ENCODE results near the gene PEX14.

The PEX14 gene

DNA sequence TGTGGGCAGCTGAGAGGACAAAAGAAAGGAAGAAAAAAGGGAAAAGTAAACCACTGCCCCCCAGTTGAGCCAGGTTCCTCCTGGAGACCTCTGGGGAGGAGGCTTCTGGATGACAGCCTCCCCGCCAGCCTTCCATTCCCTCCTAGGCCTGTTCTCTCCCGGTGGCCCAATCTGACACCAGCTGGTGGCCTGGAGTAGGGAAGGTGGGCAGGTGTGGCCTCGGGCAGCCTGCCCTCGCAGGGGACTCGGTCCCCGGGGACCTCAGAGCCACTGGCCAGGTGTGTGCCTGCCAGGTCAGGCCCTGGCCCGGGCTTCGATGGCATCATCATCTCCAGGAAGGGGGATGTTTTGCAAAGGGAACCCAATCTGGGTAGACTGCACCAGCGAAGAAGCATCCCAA is 162.7 kb downstream of the PEX14 start:
- DNase-seq = no peak

DNA sequence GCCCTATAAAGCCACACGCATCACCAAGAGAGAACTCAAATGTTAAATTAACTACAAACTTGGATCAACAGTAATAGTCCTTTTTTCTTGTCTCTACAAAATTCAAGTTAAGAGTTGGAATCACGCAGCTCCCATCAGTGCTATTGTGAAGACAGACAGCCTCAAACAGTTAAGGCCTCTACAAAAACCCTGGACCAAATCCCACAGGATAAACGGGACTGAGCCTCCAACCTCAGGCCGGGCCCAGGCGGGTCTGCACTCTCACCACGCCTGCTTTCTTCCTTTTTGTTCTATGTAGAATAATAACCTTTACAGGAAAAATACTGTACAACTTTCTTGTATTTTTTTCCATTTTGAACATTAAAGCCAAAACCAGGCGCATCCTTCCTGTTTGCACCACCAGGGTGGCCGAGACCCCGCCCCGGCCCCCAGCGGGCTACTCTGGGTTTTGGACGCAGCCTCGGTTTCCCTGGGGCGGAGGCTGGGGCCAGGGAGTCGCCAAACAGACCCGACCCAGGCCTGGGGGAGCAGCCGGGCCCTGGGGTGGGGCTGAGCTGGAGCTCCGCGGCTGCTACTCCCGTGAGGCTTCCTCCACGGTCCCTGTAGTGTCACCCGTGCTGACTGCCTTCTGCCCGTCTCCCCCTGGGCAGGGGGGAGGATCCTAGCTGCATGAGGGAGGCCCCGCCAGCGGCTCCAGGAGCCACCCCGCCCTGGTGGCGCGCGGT is 163.2 kb downstream of the PEX14 start:
- DNase-seq = no peak

- DNase-seq = no peak
Observed at GRCh38 chr1:10638559-10639005, 163.8 kb downstream of the PEX14 start.

DNA sequence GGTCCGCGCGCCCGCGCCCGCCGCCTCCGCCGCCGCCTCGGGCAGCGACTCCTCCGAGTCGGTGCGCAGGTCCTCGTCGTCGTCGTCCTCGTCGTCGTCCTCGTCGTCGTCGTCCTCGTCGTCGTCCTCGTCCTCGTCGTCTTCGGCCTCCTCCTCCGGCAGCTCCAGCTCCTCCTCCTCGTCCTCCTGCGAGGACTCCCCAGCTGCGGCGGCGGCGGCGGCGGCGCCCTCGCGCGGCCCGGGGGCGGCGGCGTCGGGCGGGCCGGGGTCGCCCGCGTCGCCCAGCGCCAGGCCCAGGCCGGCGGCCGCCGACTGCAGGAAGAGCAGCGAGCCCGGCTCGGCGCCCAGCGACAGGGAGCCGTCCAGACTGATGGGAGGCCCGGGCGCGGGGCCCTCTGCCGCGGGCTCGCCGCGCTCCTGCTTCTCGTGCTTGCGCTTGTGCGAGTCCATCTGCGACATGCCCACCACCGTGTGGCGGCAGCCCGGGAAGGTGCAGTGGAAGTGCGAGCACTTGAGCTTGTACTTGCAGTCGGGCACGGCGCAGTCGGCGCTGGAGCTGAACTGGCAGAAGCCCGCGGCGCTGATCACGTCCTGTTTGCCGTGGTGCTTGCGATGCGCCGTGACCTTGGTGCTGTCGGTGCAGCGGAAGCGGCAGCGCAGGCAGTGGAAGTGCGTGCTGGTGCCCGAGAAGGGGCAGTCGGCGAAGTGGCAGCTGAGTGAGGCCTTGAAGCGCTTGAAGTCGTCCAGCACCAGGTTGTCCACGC is 164.4 kb downstream of the PEX14 start:
- no peak for DNase-seq

DNA sequence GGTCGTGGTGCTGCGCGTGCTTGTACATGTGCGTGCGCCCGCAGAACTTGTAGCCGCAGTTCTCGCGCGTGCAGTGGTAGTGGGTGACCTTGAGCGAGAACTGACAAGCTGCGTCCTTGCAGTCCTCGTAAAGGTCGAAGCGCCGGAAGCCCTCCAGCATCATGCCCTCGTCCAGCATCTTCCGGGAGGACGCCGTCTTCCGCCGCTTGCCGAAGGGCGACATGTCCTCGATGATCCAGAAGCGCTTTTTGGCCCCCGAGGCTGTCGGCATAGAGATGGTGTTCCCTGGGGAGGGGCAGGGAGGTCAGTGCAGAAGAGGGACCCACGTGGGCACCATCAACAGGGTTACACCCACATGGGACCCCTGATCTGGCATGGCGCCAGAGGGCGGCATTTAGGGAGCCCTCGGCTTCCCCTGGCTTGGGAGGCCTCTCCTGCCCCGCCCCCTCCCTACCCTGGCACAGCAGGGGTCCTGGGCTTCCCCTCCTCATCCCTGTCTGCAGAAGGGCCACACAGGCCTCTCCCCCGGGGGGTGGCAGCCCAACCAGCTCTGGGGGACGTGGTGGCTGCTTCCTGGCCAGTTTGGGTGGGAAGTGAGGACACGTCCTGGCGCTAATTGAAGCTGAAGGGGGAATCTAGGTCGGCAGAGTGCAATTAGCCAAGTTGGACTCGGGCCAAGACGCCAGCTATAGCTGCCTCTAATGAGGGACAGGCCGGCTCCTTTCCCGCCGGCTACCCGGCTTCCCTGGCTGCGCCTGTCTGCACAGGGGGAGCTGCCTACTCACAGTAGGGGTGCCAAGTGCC is 165.2 kb downstream of the PEX14 start:
- DNase-seq = no peak

- DNase-seq = no peak
Observed at GRCh38 chr1:10640843-10641553, 166.2 kb downstream of the PEX14 start.

GRCh38 chr1:10641976-10642375 is 167.2 kb downstream of the PEX14 start:
- no peak for DNase-seq

GRCh38 chr1:10642403-10643080 is 167.8 kb downstream of the PEX14 start:
- DNase-seq = no peak

DNA sequence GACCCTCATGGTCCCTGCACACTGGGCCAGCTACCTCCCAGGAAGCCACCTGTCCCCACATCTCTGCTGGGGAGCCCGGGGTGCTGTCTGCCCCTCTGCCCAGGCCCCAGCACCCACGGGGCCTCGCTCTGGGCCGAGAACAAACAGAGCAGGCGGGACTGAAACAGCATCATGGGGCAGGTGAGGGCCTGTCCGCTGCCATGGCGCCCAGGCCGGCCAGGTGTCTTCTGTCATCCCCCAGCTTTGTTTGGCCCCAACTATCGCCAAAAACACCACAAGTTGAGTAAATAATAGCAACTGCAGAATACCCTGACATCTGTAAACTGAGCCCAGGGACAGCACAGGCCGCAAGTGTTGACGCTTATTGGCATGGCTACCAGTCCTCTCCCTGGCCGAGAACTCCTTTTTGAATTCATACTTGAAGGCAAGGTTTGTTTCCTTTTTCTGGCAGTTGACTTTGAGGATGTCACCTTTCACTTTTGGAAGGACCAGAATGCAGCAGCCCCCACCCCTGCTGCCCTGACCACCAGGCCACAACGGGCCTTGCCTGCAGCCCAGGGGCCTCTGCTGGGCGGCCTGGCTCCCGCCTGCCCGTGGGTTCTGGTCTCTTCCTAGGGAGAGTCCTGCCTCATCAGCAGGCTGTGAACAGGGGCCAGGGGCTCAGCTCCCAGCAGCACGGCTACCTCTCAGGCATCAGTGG is 169.0 kb downstream of the PEX14 start:
- DNase-seq = no peak

DNA sequence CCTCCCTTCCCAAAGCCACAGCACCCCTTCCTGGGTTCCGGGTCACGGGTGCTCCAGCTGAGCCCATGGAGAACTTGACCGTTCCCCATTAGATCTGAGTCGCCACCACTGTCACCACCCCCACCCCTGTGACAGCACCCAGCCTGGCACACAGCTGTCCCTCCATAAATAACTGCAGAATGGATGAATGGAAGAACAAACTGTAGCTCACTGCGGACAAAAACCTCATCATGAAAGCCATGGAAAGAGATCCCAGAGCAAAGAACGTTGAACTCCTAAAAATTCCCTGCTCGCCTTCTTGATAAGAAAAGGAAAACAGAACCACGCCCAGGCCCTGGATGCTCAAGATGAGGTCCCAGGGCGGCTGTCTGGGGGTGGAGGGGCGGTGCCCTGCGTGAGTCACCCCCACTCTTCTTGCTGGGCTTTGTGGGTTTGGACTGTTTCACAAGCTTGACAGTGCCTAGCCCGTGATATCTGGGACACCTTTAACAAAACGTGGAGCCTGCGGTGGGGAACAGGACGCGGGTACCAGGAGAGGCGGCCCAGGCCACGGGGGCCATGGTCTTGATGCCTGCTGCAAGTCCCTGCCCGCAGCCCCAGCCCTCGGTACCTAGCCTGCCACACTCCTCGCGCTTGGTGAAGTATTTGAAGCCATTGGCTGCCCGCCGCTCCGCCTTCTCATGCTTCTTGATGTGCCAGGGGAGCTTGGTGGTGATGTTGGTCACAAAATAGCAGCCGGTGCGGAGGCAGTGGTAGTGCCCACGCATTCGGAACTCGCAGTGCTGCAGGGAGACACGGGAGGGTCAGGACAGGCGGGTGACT is 169.8 kb downstream of the PEX14 start:
- no peak for DNase-seq

DNA sequence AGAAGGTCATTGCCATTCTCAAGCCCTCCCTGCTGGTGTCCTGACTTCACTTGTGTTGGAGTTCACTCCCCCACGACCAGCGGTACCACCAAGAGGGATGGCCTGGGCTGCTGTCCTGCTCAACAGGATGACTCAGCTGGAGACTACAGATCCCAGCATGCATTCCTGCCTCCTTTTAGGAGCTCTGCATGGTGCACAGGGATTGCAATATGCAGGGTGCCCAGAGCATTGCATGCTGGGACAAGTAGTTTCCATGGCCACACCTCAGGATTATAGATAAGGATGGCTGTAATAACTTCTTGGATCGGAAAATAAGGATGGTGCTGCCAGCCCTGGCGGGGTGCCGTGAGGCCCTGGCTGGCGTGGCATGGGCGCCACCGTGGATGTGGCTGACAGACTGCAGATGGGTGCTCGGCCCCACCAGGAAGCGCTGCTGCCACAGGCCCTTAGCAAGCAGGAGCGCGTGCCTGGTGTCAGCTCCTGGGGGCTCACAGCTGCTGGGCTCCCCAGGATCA is 171.7 kb downstream of the PEX14 start:
- no peak for DNase-seq

GRCh38 chr1:10647414-10648170 is 172.8 kb downstream of the PEX14 start:
- DNase-seq = no peak

DNA sequence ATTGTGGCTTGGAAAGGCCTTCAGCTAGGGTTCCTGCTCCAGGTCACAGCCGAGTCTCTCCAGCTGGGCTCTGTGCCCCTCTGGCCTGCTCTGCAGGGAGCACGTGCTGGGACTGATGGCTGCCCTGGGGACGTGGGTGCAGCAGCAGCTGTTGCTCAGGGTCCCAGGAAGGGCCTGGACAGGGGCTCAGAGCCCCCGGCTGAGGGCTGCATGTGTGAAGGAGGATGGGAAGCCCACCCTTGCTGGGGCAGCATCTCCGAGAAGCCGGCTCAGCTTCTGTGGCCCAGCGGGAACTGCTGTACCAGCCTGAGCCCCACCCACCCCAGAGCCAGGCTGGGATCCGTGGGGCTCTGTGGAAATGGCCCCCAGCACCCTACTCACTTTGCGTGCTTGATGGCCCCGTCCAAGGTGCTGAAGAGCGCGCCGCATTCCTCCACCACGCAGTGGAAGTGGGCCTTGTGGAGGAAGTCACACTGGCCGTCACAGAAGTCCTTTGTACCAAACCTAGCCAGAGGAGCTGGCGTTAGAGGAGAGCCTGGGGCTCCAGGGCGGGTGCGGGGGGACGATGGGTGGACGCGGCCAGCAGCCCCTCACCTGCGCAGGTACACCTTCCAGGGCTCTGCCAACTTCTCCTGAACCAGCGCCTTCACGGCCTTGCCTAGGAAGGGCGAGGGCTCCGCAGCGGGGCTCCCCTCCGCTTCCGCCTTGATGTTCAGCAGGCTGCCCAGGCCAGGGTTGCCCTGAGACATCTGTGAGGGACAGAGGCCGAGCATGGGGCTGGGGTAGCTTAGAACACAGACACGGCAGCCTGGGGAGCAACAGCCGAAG is 174.2 kb downstream of the PEX14 start:
- DNase-seq = no peak

DNA sequence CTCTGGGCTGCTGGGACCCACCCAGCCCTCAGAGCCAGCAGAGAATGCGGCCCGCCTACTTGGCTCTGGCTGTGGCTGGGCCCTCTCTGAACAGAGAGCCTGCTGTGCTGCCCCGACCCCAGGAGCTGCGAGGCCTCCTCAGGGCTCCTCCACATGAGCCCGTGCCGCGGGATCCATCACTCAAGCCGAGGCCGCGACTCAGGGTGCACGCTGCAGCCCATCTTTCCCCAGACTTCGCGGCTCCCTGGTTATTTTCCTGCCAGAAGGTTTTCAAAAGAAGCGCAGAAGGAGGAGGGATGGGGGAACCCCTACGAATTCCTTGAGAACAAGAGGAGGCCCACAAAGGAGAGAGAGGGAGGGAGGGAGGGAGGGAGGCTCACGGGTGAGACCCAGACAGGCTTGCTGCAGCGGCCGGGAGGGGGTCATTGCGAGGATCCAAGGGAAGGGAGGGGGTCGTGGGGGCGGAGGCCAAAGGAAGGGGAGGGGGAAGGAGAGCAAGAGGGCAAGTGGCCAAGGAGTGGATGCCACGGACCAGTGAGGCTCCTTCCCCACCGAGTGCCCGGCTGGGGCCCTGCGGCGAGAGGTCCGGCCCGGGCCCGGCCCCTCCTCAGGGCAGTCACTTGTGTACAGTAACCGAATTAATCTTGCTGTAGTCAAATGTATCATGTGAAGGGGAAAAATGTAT is 174.9 kb downstream of the PEX14 start:
- DNase-seq = no peak

DNA sequence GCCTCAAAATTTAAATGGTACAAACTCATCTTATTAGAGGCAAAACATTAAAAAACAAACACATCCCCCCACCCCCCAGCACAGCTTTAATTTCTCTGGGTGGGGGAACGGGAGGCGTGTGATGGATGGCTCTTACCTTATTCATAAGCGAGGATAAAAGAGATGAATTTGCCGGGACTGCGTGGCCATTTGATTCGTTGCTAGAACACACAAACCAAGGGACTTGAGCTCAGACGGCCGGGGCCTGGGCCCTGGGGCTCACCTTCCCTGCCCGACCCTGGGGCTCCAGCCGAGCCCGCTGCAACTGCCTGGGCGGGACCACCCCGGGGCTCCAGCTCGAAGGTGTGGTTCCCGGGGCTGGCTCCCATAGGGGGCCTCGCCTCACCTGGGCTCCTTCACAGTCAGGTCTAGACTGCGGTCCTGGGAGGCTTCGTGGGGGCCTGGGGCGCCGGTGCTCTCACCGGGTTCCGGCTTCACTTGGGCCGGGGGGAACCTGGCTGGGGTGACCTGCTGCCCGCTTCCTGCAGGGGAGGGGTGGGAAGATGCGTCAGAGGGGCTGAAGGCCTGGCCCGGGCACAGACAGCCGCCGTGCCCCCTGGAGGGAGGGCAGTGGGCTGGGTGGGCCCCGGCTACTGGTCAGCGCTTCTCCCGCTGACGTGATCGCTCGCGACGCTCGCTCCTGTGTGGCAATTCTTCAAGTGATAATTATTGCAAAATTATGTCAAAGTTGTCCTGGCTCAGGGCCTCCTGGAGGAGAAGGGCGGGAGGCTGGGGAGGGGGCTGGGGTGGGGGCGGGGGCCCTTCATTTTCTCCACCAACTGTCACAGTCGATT is 176.0 kb downstream of the PEX14 start:
- DNase-seq = no peak

- no peak for DNase-seq
Observed at GRCh38 chr1:10651389-10651766, 176.6 kb downstream of the PEX14 start.

DNA sequence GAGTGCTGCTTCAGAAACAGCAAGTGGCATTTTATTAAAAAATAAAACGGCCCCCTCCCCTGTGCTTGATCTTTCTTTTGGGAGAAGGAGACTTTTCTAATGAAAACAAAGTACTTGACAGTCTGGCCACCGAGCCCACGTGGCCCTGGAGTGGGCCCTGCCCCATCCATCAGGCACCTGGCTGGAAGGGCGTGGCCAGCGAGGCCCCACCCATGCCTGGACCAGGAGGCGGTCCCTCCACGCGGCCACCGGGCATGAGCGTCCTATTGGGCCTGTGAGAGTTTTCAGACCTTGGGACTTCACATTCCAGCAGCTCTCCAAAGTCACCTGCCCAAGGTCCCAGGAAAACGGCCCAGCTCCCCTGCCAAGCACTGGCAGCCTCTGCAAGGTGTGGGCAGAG is 177.0 kb downstream of the PEX14 start:
- DNase-seq = no peak
